NOMO-1 treated with dmso at 0.1 percent for 144 hours (cell line): Measurements from ENCODE around the gene TENM3.

Source experiments
- DNase-seq: peaks from one replicate; lab custom pipeline; 2025; ENCODE audit not compliant: unreplicated experiment; lab: John Stamatoyannopoulos, UW

TENM3 gene

GRCh38 chr4:182764137-182764536 is 520.9 kb downstream of the TENM3 start:
- no peak for DNase-seq

- no peak for DNase-seq
These were observed 521.4 kb downstream of the TENM3 start for GRCh38 chr4:182764642-182765041.

- DNase-seq = no peak
These were observed 523.0 kb downstream of the TENM3 start for GRCh38 chr4:182765987-182766856.

GRCh38 chr4:182766857-182767250 is 523.7 kb downstream of the TENM3 start:
- DNase-seq = no peak

- no peak for DNase-seq
These were observed 525.6 kb downstream of the TENM3 start for GRCh38 chr4:182768838-182769237.

GRCh38 chr4:182770259-182770995 is 527.2 kb downstream of the TENM3 start:
- no peak for DNase-seq

- no peak for DNase-seq
These were observed 527.9 kb downstream of the TENM3 start for GRCh38 chr4:182770996-182771514.

GRCh38 chr4:182775075-182775474 is 531.9 kb downstream of the TENM3 start:
- DNase-seq = no peak

GRCh38 chr4:182776376-182777105 is 533.3 kb downstream of the TENM3 start:
- DNase-seq = no peak

GRCh38 chr4:182778222-182778982 is 535.2 kb downstream of the TENM3 start:
- DNase-seq = no peak

- DNase-seq = no peak
These were observed 543.8 kb downstream of the TENM3 start for GRCh38 chr4:182786991-182787390.

GRCh38 chr4:182788201-182788600 is 545.0 kb downstream of the TENM3 start:
- DNase-seq = no peak

- no peak for DNase-seq
These were observed 546.3 kb downstream of the TENM3 start for GRCh38 chr4:182789529-182789928.

- DNase-seq = no peak
These were observed 552.4 kb downstream of the TENM3 start for GRCh38 chr4:182795446-182796238.

- no peak for DNase-seq
These were observed 556.5 kb downstream of the TENM3 start for GRCh38 chr4:182799515-182800215.

GRCh38 chr4:182800216-182800515 is 557.0 kb downstream of the TENM3 start:
- no peak for DNase-seq

- no peak for DNase-seq
These were observed 558.4 kb downstream of the TENM3 start for GRCh38 chr4:182801636-182802035.

GRCh38 chr4:182802621-182803020 is 559.4 kb downstream of the TENM3 start:
- no peak for DNase-seq

- DNase-seq = no peak
These were observed 560.0 kb downstream of the TENM3 start for GRCh38 chr4:182803235-182803634.
